GM12892 (cell line): ENCODE measurements around the gene TMEM150C.

Experiments used
- POLR2A ChIP-seq: IDR thresholded peaks from 2 replicates; pipeline ENCODE4 v1.6.1; 2011; ENCODE audit warnings: low read depth, low read length, control low read depth
- POLR2AphosphoS5 ChIP-seq: IDR thresholded peaks from 2 replicates; pipeline ENCODE4 v1.6.1; 2011; ENCODE audit warnings: low read depth, low read length, control low read depth

- TF ChIP-seq POLR2A (no peak), POLR2AphosphoS5 (no peak)
Observed at GRCh38 chr4:82481506-82481840, 80.3 kb downstream of the TMEM150C start.
